ENCODE results near the gene AURKAIP1. TPM values are rescaled to one million over a fixed set of nuclear protein-coding genes. Genes with fewer than 3 reads are reported as not detected.

The AURKAIP1 gene
- total and polyA plus RNA-seq, 8 donors = 50.9 to 281 (median 140) TPM

DNA sequence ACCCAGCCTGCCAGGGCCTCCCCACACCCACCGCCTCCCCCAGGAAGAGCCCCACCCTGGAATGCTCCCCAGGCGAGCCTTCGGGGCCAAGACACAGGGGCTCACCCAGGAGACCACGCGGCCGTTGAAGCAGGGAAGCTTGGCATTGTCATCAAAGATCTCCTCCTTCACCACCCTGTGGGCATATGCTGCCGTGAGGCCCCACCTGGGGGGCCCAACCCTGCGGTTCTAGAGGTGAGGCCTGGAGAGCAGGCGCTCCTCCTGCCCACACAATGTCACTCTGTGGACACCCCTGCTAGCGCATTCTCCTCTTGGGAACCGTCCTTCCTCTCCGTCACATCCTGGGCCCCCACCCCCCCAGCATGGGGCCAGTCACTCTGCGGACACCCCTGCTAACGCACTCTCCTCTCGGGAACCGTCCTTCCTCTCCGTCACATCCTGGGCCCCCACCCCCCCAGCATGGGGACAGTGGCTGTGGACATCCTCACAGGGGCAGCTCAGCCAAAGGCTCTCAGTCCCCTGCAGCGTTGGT lies 32.4 kb downstream of the AURKAIP1 start:
- DNase-seq = no peak
- Histone ChIP-seq H3K4me3 (no peak overlapping the region), H3K27me3 (no peaks in the 10 kb centered on the region), H3K9me3 (no peaks in the 10 kb centered on the region), H3K4me1 (peaks cover 36 to 66% (median 53%) of the 10 kb centered on the region in 4 donors), H3K36me3 (peaks cover 32 to 50% (median 47%) of the 10 kb centered on the region in 4 donors), H3K27ac (no peak overlapping the region)
- intact Hi-C loops (cut with DNase I; ENCODE audit: low total_unique reads) = no loop called here
- no peak for TF ChIP-seq POLR2A (IDR thresholded peaks at IDR 0.05)
- TF ChIP-seq, protein P1, sequence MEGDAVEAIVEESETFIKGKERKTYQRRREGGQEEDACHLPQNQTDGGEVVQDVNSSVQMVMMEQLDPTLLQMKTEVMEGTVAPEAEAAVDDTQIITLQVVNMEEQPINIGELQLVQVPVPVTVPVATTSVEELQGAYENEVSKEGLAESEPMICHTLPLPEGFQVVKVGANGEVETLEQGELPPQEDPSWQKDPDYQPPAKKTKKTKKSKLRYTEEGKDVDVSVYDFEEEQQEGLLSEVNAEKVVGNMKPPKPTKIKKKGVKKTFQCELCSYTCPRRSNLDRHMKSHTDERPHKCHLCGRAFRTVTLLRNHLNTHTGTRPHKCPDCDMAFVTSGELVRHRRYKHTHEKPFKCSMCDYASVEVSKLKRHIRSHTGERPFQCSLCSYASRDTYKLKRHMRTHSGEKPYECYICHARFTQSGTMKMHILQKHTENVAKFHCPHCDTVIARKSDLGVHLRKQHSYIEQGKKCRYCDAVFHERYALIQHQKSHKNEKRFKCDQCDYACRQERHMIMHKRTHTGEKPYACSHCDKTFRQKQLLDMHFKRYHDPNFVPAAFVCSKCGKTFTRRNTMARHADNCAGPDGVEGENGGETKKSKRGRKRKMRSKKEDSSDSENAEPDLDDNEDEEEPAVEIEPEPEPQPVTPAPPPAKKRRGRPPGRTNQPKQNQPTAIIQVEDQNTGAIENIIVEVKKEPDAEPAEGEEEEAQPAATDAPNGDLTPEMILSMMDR (IDR thresholded peaks at IDR 0.05) = no peak
- TF ChIP-seq POLR2AphosphoS5 (IDR thresholded peaks at IDR 0.05) = no peak
- no peak for TF ChIP-seq EP300 (IDR thresholded peaks at IDR 0.05)
- 86 to 90% (median 89%) methylated on average over 18 of the region's 18 CpGs for WGBS, 5 donors

DNA sequence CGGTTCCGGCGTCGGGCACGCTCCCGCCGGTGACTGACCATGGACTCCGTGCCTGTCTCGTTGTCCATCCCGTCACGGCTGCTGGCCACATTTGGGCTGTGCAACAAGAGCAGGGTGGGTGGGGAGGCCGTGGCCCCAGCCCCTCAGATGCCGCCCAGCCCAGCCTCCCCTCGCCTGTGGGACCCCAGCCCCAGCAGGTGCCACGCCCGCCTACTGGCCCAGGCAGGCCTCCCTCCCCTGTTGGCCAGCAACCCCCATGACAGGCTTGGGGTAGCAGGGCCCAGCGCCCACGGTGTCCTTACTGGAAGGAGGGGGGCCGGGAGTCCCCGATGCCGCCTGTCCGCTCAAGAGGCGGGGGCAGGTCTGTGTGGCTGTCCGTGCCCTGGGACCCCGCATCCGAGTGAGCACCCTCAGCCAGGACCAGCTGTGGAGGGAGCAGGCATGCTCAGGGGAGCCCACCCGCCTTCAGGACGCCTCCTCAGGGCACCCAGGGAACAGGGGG lies 32.9 kb downstream of the AURKAIP1 start:
- TF ChIP-seq POLR2A (IDR thresholded peaks at IDR 0.05) (no peak), EP300 (IDR thresholded peaks at IDR 0.05) (no peak), POLR2AphosphoS5 (IDR thresholded peaks at IDR 0.05) (no peak)
- TF ChIP-seq, protein P1 (IDR thresholded peaks at IDR 0.05) = no peak
- no peak for DNase-seq
- H3K4me3 ChIP-seq = no peak overlapping the region
- WGBS, 5 donors = 94 to 96% (median 96%) methylated on average over 13 to 28 of the region's 28 CpGs
- H3K36me3 ChIP-seq = peaks cover 32 to 55% (median 53%) of the 10 kb centered on the region in 4 donors
- no peak overlapping the region for H3K27ac ChIP-seq
- H3K27me3 ChIP-seq = no peaks in the 10 kb centered on the region
- no peaks in the 10 kb centered on the region for H3K9me3 ChIP-seq
- intact Hi-C loops (cut with DNase I; ENCODE audit: low total_unique reads) = no loop called here
- H3K4me1 ChIP-seq = peaks cover 31 to 62% (median 50%) of the 10 kb centered on the region in 4 donors

DNA sequence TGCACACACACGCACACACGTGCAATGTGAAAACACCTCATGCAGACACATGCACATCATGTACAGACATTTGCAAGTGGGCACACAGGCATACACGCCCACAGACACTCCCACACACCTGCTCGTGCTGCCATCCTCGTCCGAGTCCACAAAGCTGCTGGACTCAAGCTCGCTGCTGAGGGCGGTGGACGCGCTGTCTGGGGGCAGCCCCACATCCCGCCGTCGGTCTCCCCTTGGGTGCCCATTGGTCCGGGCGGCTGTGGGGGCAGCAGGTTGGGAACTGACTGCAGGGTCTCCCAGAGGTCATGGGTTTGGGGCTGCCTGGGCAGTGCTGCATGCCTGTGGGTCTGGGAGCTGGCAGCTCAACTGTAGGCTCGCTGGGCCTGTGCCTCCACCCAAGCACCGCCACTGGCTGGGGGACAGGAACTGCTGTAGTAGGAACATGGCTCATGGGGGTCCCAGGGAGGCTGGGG lies 33.4 kb downstream of the AURKAIP1 start:
- Histone ChIP-seq H3K9me3 (no peaks in the 10 kb centered on the region), H3K36me3 (peaks cover 32 to 60% (median 58%) of the 10 kb centered on the region in 4 donors), H3K4me3 (no peak overlapping the region), H3K4me1 (peaks cover 25 to 57% (median 44%) of the 10 kb centered on the region in 4 donors), H3K27ac (no peak overlapping the region), H3K27me3 (no peaks in the 10 kb centered on the region)
- TF ChIP-seq POLR2AphosphoS5 (IDR thresholded peaks at IDR 0.05) (no peak), POLR2A (IDR thresholded peaks at IDR 0.05) (no peak), EP300 (IDR thresholded peaks at IDR 0.05) (no peak)
- TF ChIP-seq, protein P1 (IDR thresholded peaks at IDR 0.05) = no peak
- WGBS, 5 donors = 85 to 95% (median 94%) methylated on average over 8 to 17 of the region's 17 CpGs
- intact Hi-C loops (cut with DNase I; ENCODE audit: low total_unique reads) = no loop called here
- DNase-seq = no peak

DNA sequence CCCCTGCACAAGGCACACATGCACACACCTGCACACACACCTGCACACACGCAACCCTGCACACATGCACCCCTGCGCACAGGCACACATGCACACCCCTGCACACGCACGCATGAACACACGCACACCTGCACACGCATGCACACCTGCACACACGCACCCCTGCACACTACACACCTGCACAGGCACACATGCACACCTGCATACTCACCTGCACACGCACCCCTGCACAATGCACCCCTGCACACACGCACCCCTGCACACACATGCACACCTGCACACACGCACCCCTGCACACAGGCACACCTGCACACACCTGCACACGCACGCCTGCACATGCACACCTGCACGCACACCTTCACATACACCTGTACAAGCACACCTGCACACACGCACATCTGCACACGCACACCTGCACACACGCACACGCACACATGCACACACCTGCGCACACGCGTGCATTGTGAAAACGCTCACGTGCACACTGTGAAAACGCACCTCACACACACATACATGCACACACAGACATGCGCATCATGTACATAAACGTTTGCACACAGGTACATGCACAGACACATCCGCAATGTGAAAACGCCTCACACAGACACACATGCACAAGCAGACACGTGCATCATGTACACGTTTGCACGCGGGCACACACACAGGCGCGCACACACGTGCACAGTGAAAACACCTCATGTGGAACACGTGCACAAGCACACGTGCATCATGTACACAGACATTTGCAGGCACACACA lies 34.0 kb downstream of the AURKAIP1 start:
- no peak overlapping the region for H3K4me3 ChIP-seq
- peaks cover 32 to 67% (median 64%) of the 10 kb centered on the region in 4 donors for H3K36me3 ChIP-seq
- intact Hi-C loops (cut with DNase I; ENCODE audit: low total_unique reads) = no loop called here
- TF ChIP-seq POLR2AphosphoS5 (IDR thresholded peaks at IDR 0.05) (no peak), EP300 (IDR thresholded peaks at IDR 0.05) (no peak), POLR2A (IDR thresholded peaks at IDR 0.05) (no peak)
- TF ChIP-seq, protein P1 (IDR thresholded peaks at IDR 0.05) = no peak
- WGBS, 5 donors = 90 to 94% (median 92%) methylated on average over 34 to 36 of the region's 36 CpGs
- H3K27ac ChIP-seq = no peak overlapping the region
- peaks cover 19 to 51% (median 38%) of the 10 kb centered on the region in 4 donors for H3K4me1 ChIP-seq
- no peaks in the 10 kb centered on the region for H3K9me3 ChIP-seq
- H3K27me3 ChIP-seq = no peaks in the 10 kb centered on the region
- no peak for DNase-seq

Measured in stomach (tissue), 9 donors.